ENCODE results near the gene DIP2C. TPM values are rescaled to one million over a fixed set of nuclear protein-coding genes. Genes with fewer than 3 reads are reported as not detected.

Gene DIP2C
- total RNA-seq, 3 donors from 2014 or later, result 8.0 to 72.0 (median 8.5) TPM

GRCh38 chr10:293636-294035, 395.8 kb downstream of the DIP2C start:
- Histone ChIP-seq H3K4me1 (ENCODE audit: low read depth) (no peaks in the 10 kb centered on the region), H3K36me3 (ENCODE audit: low read depth) (no peaks in the 10 kb centered on the region), H3K9me3 (no peaks in the 10 kb centered on the region), H3K4me3 (no peak overlapping the region)
- ATAC-seq (no peak), DNase-seq (no peak)
- TF ChIP-seq CTCF (IDR thresholded peaks at IDR 0.05), result no peak
- intact Hi-C loops (cut with DNase I, micrococcal nuclease), result no loop called here

- DNase-seq, result no peak
- no peaks in the 10 kb centered on the region for H3K9me3 ChIP-seq
- intact Hi-C loops (cut with DNase I, micrococcal nuclease), result no loop called here
- TF ChIP-seq CTCF (IDR thresholded peaks at IDR 0.05), result no peak
- no peaks in the 10 kb centered on the region for H3K4me1 ChIP-seq (ENCODE audit: low read depth)
- no peak overlapping the region for H3K4me3 ChIP-seq
- H3K36me3 ChIP-seq (ENCODE audit: low read depth), result no peaks in the 10 kb centered on the region
- ATAC-seq, result no peak
Observed at GRCh38 chr10:290026-290725, 399.3 kb downstream of the DIP2C start.

- no peaks in the 10 kb centered on the region for H3K4me1 ChIP-seq (ENCODE audit: low read depth)
- no peak for DNase-seq
- no peak for TF ChIP-seq CTCF (IDR thresholded peaks at IDR 0.05)
- ATAC-seq, result no peak
- H3K4me3 ChIP-seq, result no peak overlapping the region
- no peaks in the 10 kb centered on the region for H3K9me3 ChIP-seq
- intact Hi-C loops (cut with DNase I, micrococcal nuclease), result no loop called here
- no peaks in the 10 kb centered on the region for H3K36me3 ChIP-seq (ENCODE audit: low read depth)
Observed at GRCh38 chr10:289581-289980, 399.9 kb downstream of the DIP2C start.

GRCh38 chr10:288316-289200, 400.9 kb downstream of the DIP2C start:
- H3K4me3 ChIP-seq, result no peak overlapping the region
- TF ChIP-seq CTCF (IDR thresholded peaks at IDR 0.05), result no peak
- H3K9me3 ChIP-seq, result no peaks in the 10 kb centered on the region
- H3K4me1 ChIP-seq (ENCODE audit: low read depth), result no peaks in the 10 kb centered on the region
- no peak for DNase-seq
- ATAC-seq, result no peak
- intact Hi-C loops (cut with DNase I, micrococcal nuclease), result no loop called here
- no peaks in the 10 kb centered on the region for H3K36me3 ChIP-seq (ENCODE audit: low read depth)

GRCh38 chr10:287814-288213, 401.7 kb downstream of the DIP2C start:
- H3K36me3 ChIP-seq (ENCODE audit: low read depth), result no peaks in the 10 kb centered on the region
- DNase-seq, result no peak
- no peaks in the 10 kb centered on the region for H3K4me1 ChIP-seq (ENCODE audit: low read depth)
- no peaks in the 10 kb centered on the region for H3K9me3 ChIP-seq
- intact Hi-C loops (cut with DNase I, micrococcal nuclease), result no loop called here
- no peak for ATAC-seq
- no peak overlapping the region for H3K4me3 ChIP-seq
- no peak for TF ChIP-seq CTCF (IDR thresholded peaks at IDR 0.05)

All from mucosa of descending colon (tissue), 3 donors.